Mucosa of gallbladder (tissue), 1 donor: ENCODE data around the gene KCTD13. TPM values are rescaled to one million over a fixed set of nuclear protein-coding genes. Genes with fewer than 3 reads are reported as not detected.

Source experiments
- total RNA-seq: library from RNA; stranded (reverse); gene quantifications from one replicate; pipeline ENCODE4 v1.2.1, GENCODE V29; 2021
- donor health status: DM: no; HTN: no; CAD: no.

Gene KCTD13
- total RNA-seq, 1 donor from 2014 or later, result 28.4 TPM

Other genes starting within 250 kb of the KCTD13 start
- 17.2 TPM for gene QPRT, start 247.0 kb downstream of the KCTD13 start, total RNA-seq
- gene C16orf54, start 180.2 kb downstream of the KCTD13 start, total RNA-seq, result 3.0 TPM
- gene ZG16, start 148.0 kb downstream of the KCTD13 start, total RNA-seq, result not detected
- 21.6 TPM for gene KIF22, start 135.5 kb downstream of the KCTD13 start, total RNA-seq
- gene MAZ, start 119.7 kb downstream of the KCTD13 start, total RNA-seq, result 192 TPM
- 20.8 TPM for gene PRRT2, start 114.0 kb downstream of the KCTD13 start, total RNA-seq
- gene PAGR1, start 110.1 kb downstream of the KCTD13 start, total RNA-seq, result 38.9 TPM
- 253 TPM for gene MVP, start 105.8 kb downstream of the KCTD13 start, total RNA-seq
- 110 TPM for gene CDIPT, start 63.0 kb downstream of the KCTD13 start, total RNA-seq
- gene SEZ6L2, start 26.7 kb downstream of the KCTD13 start, total RNA-seq, result 113 TPM
- 94.5 TPM for gene ASPHD1, start 25.7 kb downstream of the KCTD13 start, total RNA-seq
- 167 TPM for gene TMEM219, start 35.9 kb upstream of the KCTD13 start, total RNA-seq
- gene TAOK2, start 47.6 kb upstream of the KCTD13 start, total RNA-seq, result 67.3 TPM
- 16.3 TPM for gene HIRIP3, start 69.4 kb upstream of the KCTD13 start, total RNA-seq
- 88.4 TPM for gene INO80E, start 70.0 kb upstream of the KCTD13 start, total RNA-seq
- 18.8 TPM for gene DOC2A, start 84.8 kb upstream of the KCTD13 start, total RNA-seq
- not detected for gene C16orf92, start 97.0 kb upstream of the KCTD13 start, total RNA-seq
- not detected for gene TLCD3B, start 105.0 kb upstream of the KCTD13 start, total RNA-seq
- 1,422 TPM for gene ALDOA, start 139.5 kb upstream of the KCTD13 start, total RNA-seq
- 95.3 TPM for gene PPP4C, start 149.8 kb upstream of the KCTD13 start, total RNA-seq
- 3.7 TPM for gene TBX6, start 165.7 kb upstream of the KCTD13 start, total RNA-seq
- 81.7 TPM for gene YPEL3, start 170.0 kb upstream of the KCTD13 start, total RNA-seq
- 11.2 TPM for gene GDPD3, start 187.3 kb upstream of the KCTD13 start, total RNA-seq
- 109 TPM for gene MAPK3, start 197.0 kb upstream of the KCTD13 start, total RNA-seq